Osteoblast (primary cell): ENCODE results near the gene MYBL2. TPM values are rescaled to one million over a fixed set of nuclear protein-coding genes. Genes with fewer than 3 reads are reported as not detected.
A peak's percentile ranks its signal among the peaks of the same experiment; 100 is the strongest.

Experiments used
- DNase-seq: peaks from one replicate; pipeline ENCODE4 v3.0.0; 2011; ENCODE audit warnings: low spot score, mixed read lengths; ENCODE audit not compliant: insufficient read length; ENCODE audit errors: missing footprints
- H2AFZ ChIP-seq: 2 replicates; pipeline ENCODE4 v1.6.0; 2011; ENCODE audit warnings: mild to moderate bottlenecking, low read length
- H3K27ac ChIP-seq: 2 replicates; pipeline ENCODE4 v1.5.1; 2011; ENCODE audit warnings: mild to moderate bottlenecking, low read depth, low read length, moderate library complexity
- H3K27me3 ChIP-seq: 2 replicates; pipeline ENCODE4 v1.6.0; 2012; ENCODE audit warnings: mild to moderate bottlenecking, control low read depth, inconsistent platforms, low read length, moderate library complexity; ENCODE audit not compliant: insufficient read depth
- H3K36me3 ChIP-seq: 2 replicates; pipeline ENCODE4 v1.5.1; 2011; ENCODE audit warnings: mild to moderate bottlenecking, low read length, control low read depth, moderate library complexity; ENCODE audit not compliant: insufficient read depth
- H3K4me1 ChIP-seq: 2 replicates; pipeline ENCODE4 v1.5.1; 2011; ENCODE audit warnings: mild to moderate bottlenecking, low read length, control low read depth, moderate library complexity; ENCODE audit not compliant: insufficient read depth
- H3K4me2 ChIP-seq: 2 replicates; pipeline ENCODE4 v1.6.0; 2011; ENCODE audit warnings: mild to moderate bottlenecking, low read length; ENCODE audit not compliant: insufficient read depth
- H3K4me3 ChIP-seq: fragments of 200-600 bp; sonication (generic); 3 replicates; pipeline ENCODE4 v1.5.1; 2012; ENCODE audit warnings: mild to moderate bottlenecking, low read length, inconsistent platforms; ENCODE audit not compliant: insufficient read depth
- H3K79me2 ChIP-seq: 2 replicates; pipeline ENCODE4 v1.6.0; 2012; ENCODE audit warnings: mild to moderate bottlenecking, low read length, control low read depth, inconsistent platforms; ENCODE audit not compliant: insufficient read depth
- H3K9me3 ChIP-seq: 2 replicates; pipeline ENCODE4 v1.5.1; 2011; ENCODE audit warnings: low read depth, low read length, control low read depth
- H4K20me1 ChIP-seq: 2 replicates; pipeline ENCODE4 v1.6.0; 2012; ENCODE audit warnings: mild to moderate bottlenecking, low read length, control low read depth; ENCODE audit not compliant: insufficient read depth
- total RNA-seq: library from RNA; depleted of rRNA; stranded (reverse); fragments of >200 nt; gene quantifications from 2 replicates; pipeline ENCODE4 v1.2.3, GENCODE V29; 2012
- TF ChIP-seq, protein P1 (sequence below): IDR thresholded peaks from 2 replicates; pipeline ENCODE4 v1.5.1; 2011; ENCODE audit warnings: mild to moderate bottlenecking, low read depth, low read length, moderate library complexity; ENCODE audit errors: extremely low read depth

Gene MYBL2
- total RNA-seq, 1 donor = 2.5 TPM

DNA sequence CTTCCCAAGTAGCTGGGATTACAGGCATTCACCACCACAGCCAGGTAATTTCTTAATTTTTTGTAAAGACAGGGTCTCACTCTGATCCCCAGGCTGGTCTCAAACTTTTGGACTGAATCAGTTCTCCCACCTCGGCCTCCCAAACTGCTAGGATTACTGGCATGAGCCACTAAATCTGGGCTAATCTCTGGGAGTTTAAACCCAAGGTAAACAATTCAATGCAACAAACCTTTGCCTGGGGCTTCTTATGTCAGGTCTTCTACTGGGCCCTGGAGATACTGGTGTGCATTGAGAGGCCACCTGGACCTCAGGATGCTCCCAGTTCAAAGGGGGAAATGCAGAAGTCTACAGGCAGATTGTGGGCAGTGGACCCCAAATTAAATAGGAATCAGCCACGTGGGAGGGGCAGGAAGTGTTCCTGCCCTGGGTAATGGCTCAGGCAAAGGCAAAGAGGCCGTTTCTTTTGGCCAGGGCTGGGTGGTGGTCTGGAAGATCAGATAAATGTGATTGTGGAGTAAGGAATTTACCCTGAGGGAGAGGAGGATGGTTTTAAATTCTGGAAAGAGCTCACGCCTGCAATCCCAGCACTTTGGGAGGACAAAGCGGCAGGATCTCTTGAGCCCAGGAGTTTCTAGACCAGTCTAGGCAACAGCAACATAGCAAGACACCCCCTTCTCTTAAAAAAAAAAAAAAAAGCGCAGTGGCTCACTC, 1.3 kb upstream of the MYBL2 start:
- H3K79me2 ChIP-seq = peaks cover 2% of the 10 kb centered on the region
- TF ChIP-seq, protein P1, sequence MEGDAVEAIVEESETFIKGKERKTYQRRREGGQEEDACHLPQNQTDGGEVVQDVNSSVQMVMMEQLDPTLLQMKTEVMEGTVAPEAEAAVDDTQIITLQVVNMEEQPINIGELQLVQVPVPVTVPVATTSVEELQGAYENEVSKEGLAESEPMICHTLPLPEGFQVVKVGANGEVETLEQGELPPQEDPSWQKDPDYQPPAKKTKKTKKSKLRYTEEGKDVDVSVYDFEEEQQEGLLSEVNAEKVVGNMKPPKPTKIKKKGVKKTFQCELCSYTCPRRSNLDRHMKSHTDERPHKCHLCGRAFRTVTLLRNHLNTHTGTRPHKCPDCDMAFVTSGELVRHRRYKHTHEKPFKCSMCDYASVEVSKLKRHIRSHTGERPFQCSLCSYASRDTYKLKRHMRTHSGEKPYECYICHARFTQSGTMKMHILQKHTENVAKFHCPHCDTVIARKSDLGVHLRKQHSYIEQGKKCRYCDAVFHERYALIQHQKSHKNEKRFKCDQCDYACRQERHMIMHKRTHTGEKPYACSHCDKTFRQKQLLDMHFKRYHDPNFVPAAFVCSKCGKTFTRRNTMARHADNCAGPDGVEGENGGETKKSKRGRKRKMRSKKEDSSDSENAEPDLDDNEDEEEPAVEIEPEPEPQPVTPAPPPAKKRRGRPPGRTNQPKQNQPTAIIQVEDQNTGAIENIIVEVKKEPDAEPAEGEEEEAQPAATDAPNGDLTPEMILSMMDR = no peak
- H4K20me1 ChIP-seq = no peaks in the 10 kb centered on the region
- no peaks in the 10 kb centered on the region for H3K36me3 ChIP-seq
- H2AFZ ChIP-seq = no peak overlapping the region
- H3K4me2 ChIP-seq = no peak overlapping the region
- no peak overlapping the region for H3K4me3 ChIP-seq
- H3K4me1 ChIP-seq = peaks cover 10% of the 10 kb centered on the region
- no peaks in the 10 kb centered on the region for H3K27me3 ChIP-seq
- no peak for DNase-seq
- no peak overlapping the region for H3K27ac ChIP-seq
- no peaks in the 10 kb centered on the region for H3K9me3 ChIP-seq

GRCh38 chr20:43667341-43668132, 623 bp downstream of the MYBL2 start:
- no peaks in the 10 kb centered on the region for H3K9me3 ChIP-seq
- H3K4me1 ChIP-seq = peaks cover 10% of the 10 kb centered on the region
- peaks cover 2% of the 10 kb centered on the region for H3K79me2 ChIP-seq
- no peaks in the 10 kb centered on the region for H3K36me3 ChIP-seq
- H3K4me3 ChIP-seq = peak overlapping the region; percentile 65
- no peaks in the 10 kb centered on the region for H3K27me3 ChIP-seq
- H3K4me2 ChIP-seq = peak overlapping the region; percentile 54
- peak; percentile 81 for DNase-seq
- no peaks in the 10 kb centered on the region for H4K20me1 ChIP-seq
- no peak overlapping the region for H2AFZ ChIP-seq
- TF ChIP-seq, protein P1 = no peak
- H3K27ac ChIP-seq = no peak overlapping the region

DNA sequence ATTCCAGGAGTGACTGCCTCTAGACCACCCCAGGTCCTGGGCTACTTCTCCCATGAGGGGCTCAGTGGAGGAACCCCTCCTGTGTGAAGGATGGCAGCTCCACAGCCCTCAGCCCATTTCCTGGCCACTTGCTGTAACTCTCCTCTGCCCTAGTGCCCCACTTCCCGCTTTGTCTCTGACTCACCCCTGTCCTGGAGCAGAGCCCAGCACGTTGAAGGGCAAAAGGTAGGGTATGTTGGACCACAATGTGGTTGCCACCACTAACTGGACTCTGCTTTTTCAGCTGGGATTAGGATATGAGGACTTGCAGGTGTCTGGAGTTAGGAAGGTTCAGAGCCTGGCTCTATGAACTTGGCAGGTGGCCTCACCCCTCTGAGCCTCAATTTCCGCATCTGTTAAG, 2.4 kb downstream of the MYBL2 start:
- H2AFZ ChIP-seq = no peak overlapping the region
- H3K27me3 ChIP-seq = no peaks in the 10 kb centered on the region
- H3K79me2 ChIP-seq = peaks cover 2% of the 10 kb centered on the region
- H3K36me3 ChIP-seq = no peaks in the 10 kb centered on the region
- no peaks in the 10 kb centered on the region for H4K20me1 ChIP-seq
- TF ChIP-seq, protein P1 = no peak
- no peak overlapping the region for H3K4me2 ChIP-seq
- peaks cover 10% of the 10 kb centered on the region for H3K4me1 ChIP-seq
- H3K4me3 ChIP-seq = no peak overlapping the region
- DNase-seq = no peak
- no peak overlapping the region for H3K27ac ChIP-seq
- no peaks in the 10 kb centered on the region for H3K9me3 ChIP-seq

DNA sequence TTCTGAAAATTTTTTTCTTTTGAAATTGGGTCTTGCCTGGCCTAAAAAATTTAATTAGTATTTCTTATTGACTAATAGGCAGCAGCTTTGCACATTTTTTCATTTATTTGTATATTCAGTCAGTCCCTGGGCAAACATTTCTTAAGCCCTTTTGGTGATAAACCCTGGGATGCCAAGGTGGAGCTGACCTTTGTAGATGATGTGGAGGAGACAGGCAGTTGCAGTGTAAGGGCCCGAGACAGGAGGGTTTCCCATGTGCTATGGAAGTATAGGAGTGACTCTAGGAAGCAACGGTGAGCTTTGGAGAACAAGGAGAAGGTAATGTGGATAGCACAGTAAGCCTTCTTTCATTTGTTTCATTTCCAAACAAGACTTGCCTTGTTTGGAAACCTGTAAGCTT, 3.5 kb downstream of the MYBL2 start:
- Histone ChIP-seq H3K36me3 (no peaks in the 10 kb centered on the region), H3K4me1 (peaks cover 10% of the 10 kb centered on the region), H3K4me2 (no peak overlapping the region), H3K79me2 (peaks cover 2% of the 10 kb centered on the region), H3K27me3 (no peaks in the 10 kb centered on the region), H3K27ac (no peak overlapping the region), H4K20me1 (no peaks in the 10 kb centered on the region), H3K9me3 (no peaks in the 10 kb centered on the region), H3K4me3 (no peak overlapping the region), H2AFZ (no peak overlapping the region)
- TF ChIP-seq, protein P1 = no peak
- DNase-seq = no peak
